H7 (cell line): ENCODE measurements around the gene ZC3H12C. TPM values are rescaled to one million over a fixed set of nuclear protein-coding genes. Genes with fewer than 3 reads are reported as not detected.

ENCODE experiments used
- DNase-seq: peaks from one replicate; pipeline ENCODE4 v3.0.0; 2012
- H3K27me3 ChIP-seq: 2 replicates; pipeline ENCODE4 v1.6.0; 2011; ENCODE audit warnings: mild to moderate bottlenecking, low read length; ENCODE audit not compliant: control insufficient read depth, insufficient read depth
- H3K36me3 ChIP-seq: replicated peaks from 2 replicates; pipeline ENCODE4 v1.5.1; 2011; ENCODE audit warnings: low read length; ENCODE audit not compliant: control insufficient read depth, insufficient read depth
- H3K4me3 ChIP-seq: 2 replicates; pipeline ENCODE4 v1.5.1; 2011; ENCODE audit warnings: low read depth, mild to moderate bottlenecking, control low read depth, low read length, moderate library complexity; ENCODE audit not compliant: insufficient read depth
- total RNA-seq: library from RNA; depleted of rRNA; stranded (reverse); fragments of >200 nt; shearing (Covaris generic); gene quantifications from 2 replicates; pipeline ENCODE4 v1.2.3, GENCODE V29; 2014

Gene ZC3H12C
- total RNA-seq, 1 experiment from 2014 or later: 0.69 TPM

- Histone ChIP-seq H3K4me3 (no peak overlapping the region), H3K36me3 (no peaks in the 10 kb centered on the region)
- no peak for DNase-seq
Observed at GRCh38 chr11:110100476-110101240, 7.5 kb downstream of the ZC3H12C start.

GRCh38 chr11:110106713-110107274 is 13.6 kb downstream of the ZC3H12C start:
- Histone ChIP-seq H3K36me3 (no peaks in the 10 kb centered on the region), H3K4me3 (no peak overlapping the region), H3K27me3 (no peaks in the 10 kb centered on the region)
- DNase-seq: no peak

More at GRCh38 chr11:110100476-110101240, 7.5 kb downstream of the ZC3H12C start:
- H3K27me3 ChIP-seq: no peaks in the 10 kb centered on the region

- no peaks in the 10 kb centered on the region for H3K27me3 ChIP-seq
- H3K36me3 ChIP-seq: no peaks in the 10 kb centered on the region
- DNase-seq: no peak
- H3K4me3 ChIP-seq: no peak overlapping the region
Observed at GRCh38 chr11:110110854-110111253, 17.7 kb downstream of the ZC3H12C start.

- no peaks in the 10 kb centered on the region for H3K36me3 ChIP-seq
- no peak for DNase-seq
- no peaks in the 10 kb centered on the region for H3K27me3 ChIP-seq
- H3K4me3 ChIP-seq: no peak overlapping the region
Observed at GRCh38 chr11:110112457-110112856, 19.3 kb downstream of the ZC3H12C start.

- DNase-seq: no peak
- Histone ChIP-seq H3K4me3 (no peak overlapping the region), H3K36me3 (no peaks in the 10 kb centered on the region), H3K27me3 (no peaks in the 10 kb centered on the region)
Observed at GRCh38 chr11:110113505-110113904, 20.3 kb downstream of the ZC3H12C start.

- Histone ChIP-seq H3K36me3 (no peaks in the 10 kb centered on the region), H3K27me3 (no peaks in the 10 kb centered on the region), H3K4me3 (no peak overlapping the region)
- no peak for DNase-seq
Observed at GRCh38 chr11:110113973-110114372, 20.8 kb downstream of the ZC3H12C start.

- no peak for DNase-seq
Observed at GRCh38 chr11:110119317-110119716, 26.1 kb downstream of the ZC3H12C start.

GRCh38 chr11:110121204-110121603 is 28.0 kb downstream of the ZC3H12C start:
- H3K27me3 ChIP-seq: no peaks in the 10 kb centered on the region
- no peaks in the 10 kb centered on the region for H3K36me3 ChIP-seq
- H3K4me3 ChIP-seq: no peak overlapping the region
- DNase-seq: no peak

More at GRCh38 chr11:110119317-110119716, 26.1 kb downstream of the ZC3H12C start:
- Histone ChIP-seq H3K4me3 (no peak overlapping the region), H3K27me3 (no peaks in the 10 kb centered on the region), H3K36me3 (no peaks in the 10 kb centered on the region)

GRCh38 chr11:110123003-110123402 is 29.8 kb downstream of the ZC3H12C start:
- no peak for DNase-seq
- Histone ChIP-seq H3K27me3 (no peaks in the 10 kb centered on the region), H3K36me3 (no peaks in the 10 kb centered on the region), H3K4me3 (no peak overlapping the region)

- H3K4me3 ChIP-seq: no peak overlapping the region
- H3K36me3 ChIP-seq: no peaks in the 10 kb centered on the region
- DNase-seq: no peak
- no peaks in the 10 kb centered on the region for H3K27me3 ChIP-seq
Observed at GRCh38 chr11:110124605-110125004, 31.4 kb downstream of the ZC3H12C start.

GRCh38 chr11:110125632-110126031 is 32.4 kb downstream of the ZC3H12C start:
- Histone ChIP-seq H3K27me3 (no peaks in the 10 kb centered on the region), H3K4me3 (no peak overlapping the region), H3K36me3 (no peaks in the 10 kb centered on the region)
- no peak for DNase-seq

- Histone ChIP-seq H3K4me3 (no peak overlapping the region), H3K36me3 (no peaks in the 10 kb centered on the region), H3K27me3 (no peaks in the 10 kb centered on the region)
- DNase-seq: no peak
Observed at GRCh38 chr11:110126936-110127335, 33.7 kb downstream of the ZC3H12C start.

GRCh38 chr11:110128161-110128560 is 35.0 kb downstream of the ZC3H12C start:
- Histone ChIP-seq H3K27me3 (no peaks in the 10 kb centered on the region), H3K4me3 (no peak overlapping the region), H3K36me3 (no peaks in the 10 kb centered on the region)
- no peak for DNase-seq

- DNase-seq: no peak
- H3K27me3 ChIP-seq: no peaks in the 10 kb centered on the region
- H3K36me3 ChIP-seq: no peaks in the 10 kb centered on the region
- H3K4me3 ChIP-seq: no peak overlapping the region
Observed at GRCh38 chr11:110130642-110131238, 37.5 kb downstream of the ZC3H12C start.
